NCI-H2196 (cell line): ENCODE results near the gene PXT1.
"Not testable (repeated sequence)": the region's sequence is repeated elsewhere in the genome, so short reads cannot be mapped to it uniquely, and the experiment has no call there.

Experiments
- DNase-seq: peaks from one replicate; lab custom pipeline; 2025; ENCODE audit not compliant: unreplicated experiment; lab: John Stamatoyannopoulos, UW

PXT1 gene

DNA sequence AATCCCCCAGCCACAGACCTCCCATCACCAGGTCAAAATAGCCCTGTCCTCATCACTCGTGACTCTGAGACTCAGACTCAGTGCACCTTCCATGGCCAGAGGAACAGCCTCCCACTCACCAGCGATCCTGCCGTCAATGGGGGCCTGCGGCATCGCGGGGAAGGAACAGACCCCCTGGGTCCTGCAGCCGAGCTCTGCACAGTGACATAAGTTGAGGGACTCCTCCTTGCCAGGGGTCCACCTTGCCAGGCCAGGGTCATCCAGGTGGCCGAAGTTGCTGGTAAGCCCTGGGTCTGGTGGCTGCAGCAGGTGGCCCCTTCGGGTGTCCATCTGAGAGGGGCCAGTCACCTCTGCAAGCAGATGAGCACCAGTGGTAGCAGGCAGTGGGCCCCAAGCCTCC, 71.4 kb downstream of the PXT1 start:
- DNase-seq, result no peak

- no peak for DNase-seq
These were observed 72.0 kb downstream of the PXT1 start for GRCh38 chr6:36370638-36371037.

GRCh38 chr6:36368921-36369865, 73.5 kb downstream of the PXT1 start:
- peak; percentile 83 for DNase-seq

GRCh38 chr6:36368421-36368820, 74.2 kb downstream of the PXT1 start:
- no peak for DNase-seq

DNA sequence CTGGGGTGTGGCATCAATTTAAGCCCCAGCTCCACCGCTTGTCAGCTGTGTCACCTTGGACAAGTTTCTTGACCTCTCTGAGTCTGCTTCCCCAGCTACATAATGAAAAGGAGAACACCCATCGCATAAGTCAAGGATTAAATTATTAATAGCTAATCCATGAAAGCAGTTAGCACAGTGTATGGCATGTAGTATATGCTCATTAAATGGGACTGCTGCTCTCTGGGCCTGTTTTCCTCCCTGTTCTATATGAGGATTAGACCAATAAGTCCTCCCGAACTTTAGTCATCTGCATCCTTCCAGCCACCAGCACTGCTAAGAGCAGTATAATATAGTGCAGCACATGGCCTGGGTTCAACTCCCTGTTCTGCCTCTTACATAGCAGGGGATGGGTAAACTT, 74.9 kb downstream of the PXT1 start:
- no peak for DNase-seq

DNA sequence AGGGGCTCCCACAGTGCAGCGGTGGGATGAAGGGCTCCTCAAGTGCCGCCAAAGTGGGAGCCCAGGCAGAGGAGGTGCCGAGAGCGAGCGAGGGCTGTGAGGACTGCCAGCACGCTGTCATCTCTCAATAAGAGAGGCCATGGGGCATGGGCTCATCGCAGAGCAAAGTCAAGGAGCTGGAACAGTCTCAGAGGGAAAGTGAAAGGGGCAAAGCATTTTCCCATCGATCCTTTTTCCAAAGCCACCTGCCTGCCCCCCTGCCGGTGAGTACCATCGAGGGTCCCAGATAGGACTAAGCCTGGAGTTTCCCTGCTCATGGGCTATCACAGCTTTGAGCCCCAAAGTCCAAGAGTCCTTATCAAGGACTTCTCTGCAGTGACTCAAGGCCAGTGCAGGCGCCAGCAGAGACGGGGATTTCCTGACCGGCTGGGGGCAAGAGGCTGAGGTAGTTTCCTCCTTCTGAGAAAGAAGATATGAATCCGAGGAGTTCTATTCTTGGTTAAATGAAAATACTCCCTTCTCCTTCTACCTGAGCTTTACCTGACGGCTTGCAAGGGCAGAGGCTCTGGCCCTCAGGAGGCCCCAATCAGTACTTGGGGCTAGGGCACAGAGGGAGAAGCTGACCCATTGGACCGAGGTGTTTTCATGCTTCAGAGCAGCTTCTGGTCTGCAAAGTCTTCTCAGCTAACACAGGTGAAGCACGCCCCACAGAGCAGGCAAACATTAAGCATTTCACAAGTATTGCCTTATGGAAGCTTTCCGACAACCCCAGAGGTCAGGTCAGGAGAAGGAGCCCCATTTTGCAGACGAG, 77.8 kb downstream of the PXT1 start:
- DNase-seq, result no peak

DNA sequence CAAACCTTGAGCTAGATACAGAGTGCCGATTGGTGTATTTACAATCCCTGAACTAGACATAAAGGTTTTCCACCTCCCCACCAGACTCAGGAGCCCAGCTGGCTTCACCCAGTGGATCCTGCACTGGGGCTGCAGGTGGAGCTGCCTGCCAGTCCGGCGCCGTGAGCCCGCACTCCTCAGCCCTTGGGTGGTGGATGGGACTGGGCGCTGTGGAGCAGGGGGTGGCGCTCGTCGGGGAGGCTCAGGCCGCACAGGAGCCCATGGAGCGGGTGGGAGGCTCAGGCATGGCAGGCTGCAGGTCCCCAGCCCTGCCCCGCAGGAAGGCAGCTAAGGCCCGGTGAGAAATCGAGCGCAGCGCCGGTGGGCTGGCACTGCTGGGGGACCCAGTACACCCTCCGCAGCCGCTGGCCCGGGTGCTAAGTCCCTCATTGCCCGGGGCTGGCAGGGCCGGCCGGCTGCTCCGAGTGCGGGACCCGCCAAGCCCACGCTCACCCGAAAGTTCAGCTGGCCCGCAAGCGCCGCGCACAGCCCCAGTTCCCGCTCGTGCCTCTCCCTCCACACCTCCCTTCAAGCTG, 78.5 kb downstream of the PXT1 start:
- DNase-seq, result not testable (repeated sequence)

DNA sequence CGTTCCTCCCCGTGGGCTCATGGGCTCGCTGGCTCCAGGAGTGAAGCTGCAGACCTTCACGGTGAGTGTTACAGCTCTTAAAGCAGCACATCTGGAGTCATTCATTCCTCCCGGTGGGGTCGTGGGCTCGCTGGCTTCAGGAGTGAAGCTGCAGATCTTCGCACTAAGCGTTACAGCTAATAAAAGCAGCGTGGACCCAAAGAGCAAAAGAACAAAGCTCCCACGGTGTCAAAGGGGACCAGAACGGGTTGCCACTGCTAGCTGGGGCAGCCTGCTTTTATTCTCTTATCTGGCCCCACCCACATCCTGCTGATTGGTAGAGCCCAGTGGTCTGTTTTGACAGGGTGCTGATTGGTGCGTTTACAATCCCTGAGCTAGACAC, 79.3 kb downstream of the PXT1 start:
- DNase-seq, result not testable (repeated sequence)

- DNase-seq, result no peak
These were observed 79.9 kb downstream of the PXT1 start for GRCh38 chr6:36362551-36363370.

- DNase-seq, result no peak
These were observed 81.6 kb downstream of the PXT1 start for GRCh38 chr6:36361071-36361470.

DNA sequence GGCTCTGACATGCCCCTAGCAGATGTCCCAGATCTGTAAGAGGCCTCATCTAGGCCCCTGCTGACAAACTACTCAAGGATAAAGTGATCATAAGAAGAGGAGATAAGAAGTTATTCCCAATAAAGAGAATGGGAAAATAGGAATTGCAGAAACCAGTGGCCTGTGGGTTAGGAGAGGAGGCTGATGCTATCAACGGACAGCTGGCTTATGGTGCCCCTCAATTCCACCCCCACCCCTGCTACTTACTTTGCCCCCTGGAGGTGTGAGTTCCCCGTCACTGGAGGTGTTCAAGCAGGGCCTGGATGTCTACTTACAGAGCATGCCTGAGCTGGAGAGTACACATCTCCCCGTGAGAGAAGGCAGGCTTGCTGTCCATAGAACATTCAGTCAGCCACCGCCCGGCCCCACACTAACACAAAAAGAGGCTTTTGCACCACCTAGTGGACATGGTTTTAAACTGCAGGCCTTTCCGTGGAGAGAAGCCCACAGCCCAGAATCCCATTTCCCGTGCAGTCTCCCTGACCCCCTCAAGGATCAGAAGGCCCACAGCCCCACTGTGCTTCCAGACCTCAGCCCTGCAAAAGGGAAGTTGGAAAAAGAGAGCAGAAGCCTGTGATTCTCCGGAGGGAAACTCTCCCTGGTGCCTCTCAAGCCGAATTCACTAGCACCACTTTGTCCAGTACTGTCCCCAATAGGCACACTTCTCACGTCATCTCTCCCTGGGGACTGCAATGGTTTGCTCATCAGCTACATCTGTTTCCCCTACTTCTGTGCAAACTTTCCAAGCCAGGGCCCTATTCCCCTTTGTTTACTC, 82.2 kb downstream of the PXT1 start:
- DNase-seq, result peak; percentile 88

GRCh38 chr6:36358226-36358915, 84.3 kb downstream of the PXT1 start:
- peak; percentile 48 for DNase-seq

DNA sequence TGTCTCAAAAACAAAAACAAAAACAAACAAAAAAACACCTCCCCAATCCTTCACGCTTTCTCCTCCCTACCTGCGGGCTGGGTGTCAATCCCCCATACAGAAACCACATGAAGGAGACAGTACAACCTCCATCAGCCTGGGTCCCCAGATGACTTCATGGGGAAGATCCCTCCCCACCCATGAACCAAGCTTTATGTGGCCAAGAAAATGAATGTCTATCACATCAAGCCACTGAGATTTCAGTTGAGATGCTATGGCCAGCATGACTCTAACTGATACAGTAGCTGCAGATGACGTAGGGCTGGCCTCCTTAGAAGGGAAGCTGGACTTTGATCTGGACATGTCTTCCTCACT, 84.8 kb downstream of the PXT1 start:
- no peak for DNase-seq

DNA sequence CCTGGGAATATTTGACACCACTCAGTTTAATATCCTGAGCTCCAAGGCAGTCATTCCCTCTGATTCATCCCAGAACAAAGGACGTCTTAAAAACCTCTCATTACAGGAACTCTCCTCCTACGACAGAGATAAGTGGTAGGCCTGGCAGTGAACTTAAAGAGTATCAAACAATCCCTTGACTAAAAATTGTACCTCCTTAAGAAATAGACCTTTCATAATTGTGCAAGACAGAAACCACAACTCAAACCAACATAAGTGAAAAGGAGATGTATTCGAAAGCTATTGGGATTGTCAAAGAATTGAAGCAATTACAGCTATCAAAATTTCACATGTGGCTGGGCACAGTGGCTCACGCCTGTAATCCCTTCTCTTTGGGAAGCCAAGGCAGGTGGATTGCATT, 86.8 kb downstream of the PXT1 start:
- DNase-seq, result no peak

DNA sequence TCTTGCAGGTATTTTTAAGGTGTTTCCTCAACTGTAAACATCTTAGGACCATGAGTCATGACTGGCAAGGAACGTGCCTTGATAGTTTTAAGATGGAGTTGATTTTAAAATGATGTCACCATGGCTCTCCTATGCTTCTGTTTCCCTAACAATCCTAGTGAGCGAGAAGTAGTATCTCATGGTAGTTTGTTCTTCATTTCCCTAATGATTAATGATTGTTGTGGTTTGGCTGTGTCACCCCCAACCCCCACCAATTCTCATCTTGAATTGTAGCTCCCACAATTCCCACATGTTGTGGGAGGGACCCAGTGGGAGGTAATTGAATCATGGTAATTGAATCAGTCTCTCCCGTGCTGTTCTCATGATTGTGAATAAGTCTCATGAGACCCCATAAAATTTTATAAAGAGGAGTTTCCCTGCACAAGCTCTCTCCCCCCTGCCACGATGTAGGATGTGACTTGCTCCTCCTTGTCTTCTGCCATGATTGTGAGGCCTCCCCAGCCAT, 89.2 kb downstream of the PXT1 start:
- no peak for DNase-seq

GRCh38 chr6:36352477-36353157, 90.0 kb downstream of the PXT1 start:
- DNase-seq, result no peak

GRCh38 chr6:36350681-36351571, 91.7 kb downstream of the PXT1 start:
- no peak for DNase-seq

DNA sequence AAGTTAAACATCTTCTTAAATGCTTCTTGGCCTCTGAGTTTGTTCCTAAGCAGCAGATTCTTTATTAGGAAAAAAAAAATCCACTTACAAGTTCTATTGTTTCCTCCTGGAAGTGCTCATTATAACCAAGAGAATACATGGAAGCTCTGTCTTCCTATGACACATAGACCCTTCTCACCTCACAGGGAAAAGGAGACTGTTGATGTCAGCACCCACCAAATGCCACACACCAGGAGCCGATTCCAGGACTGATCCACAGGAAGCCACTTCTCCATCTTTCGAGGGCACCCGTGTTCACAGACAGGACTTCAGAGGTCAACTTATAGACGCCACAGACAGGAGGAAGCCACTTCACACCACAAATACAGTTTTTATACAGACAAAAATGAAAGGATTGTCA, 92.6 kb downstream of the PXT1 start:
- DNase-seq, result no peak
